K562 (cell line): ENCODE data around the gene WASF2. TPM values are rescaled to one million over a fixed set of nuclear protein-coding genes. Genes with fewer than 3 reads are reported as not detected.

Experiments used
- ATAC-seq: fragments of 200-7000 bp; cut with Tn5 transposase; 3 replicates; pipeline ENCODE4 v1.9.1; 2020; ENCODE audit warnings: moderate library complexity
- BruUV-seq: library from RNA; stranded (reverse); fragments of 400-500 nt; replicated peaks from 2 replicates; lab custom pipeline; 2021; lab: Mats Ljungman, UMichigan
- CTCF ChIA-PET: fragments of 300-600 bp; formaldehyde crosslinking; extraction: SDS; loops from one replicate; lab custom pipeline; 2021; ENCODE audit warnings: low intra/inter-chr PET ratio; lab: Yijun Ruan, JAX
- POLR2A ChIA-PET: fragments of 300-600, 350-650 bp; sonication (Branson Sonifier 250); formaldehyde crosslinking; extraction: SDS; loops from one replicate; lab custom pipeline; 2021; ENCODE audit warnings: antibody characterized with exemption, inconsistent platforms; lab: Yijun Ruan, JAX
- DNase-seq, 4 experiments: peaks; one replicate each; pipeline versions ENCODE4 v3.0.0 to v3.0.0-alpha.2; 2011 to 2018; ENCODE audit warnings: low spot score in 3 of 4, mixed read lengths in 3 of 4; ENCODE audit errors: extremely low read depth in 1 of 4
- FAIRE-seq: peaks from 2 replicates; lab custom pipeline; 2011; peaks lifted over from hg19 to GRCh38; lab: Jason Lieb, UNC
- H2AFZ ChIP-seq: 2 replicates; pipeline ENCODE4 v1.6.0; 2011; ENCODE audit warnings: low read depth, low read length, control low read depth, inconsistent platforms
- H3K27ac ChIP-seq: fragments of 200-600 bp; 3 replicates; pipeline ENCODE4 v1.8.0; 2011; ENCODE audit warnings: low read depth, mild to moderate bottlenecking, control low read depth, inconsistent platforms, low read length, moderate library complexity, mixed read lengths; ENCODE audit errors: extremely low read depth
- H3K27me3 ChIP-seq, 2 experiments: fragments of 300-600 bp in 1 of 2; 2 replicates in 1 of 2; 3 replicates in 1 of 2; pipeline versions ENCODE4 v1.6.0 to v1.8.0; 2011; ENCODE audit warnings: inconsistent platforms in 2 of 2, low read length in 2 of 2, mild to moderate bottlenecking in 1 of 2, mixed read lengths in 1 of 2, moderate library complexity in 1 of 2; ENCODE audit not compliant: control insufficient read depth in 2 of 2, insufficient read depth in 2 of 2
- H3K36me3 ChIP-seq: fragments of 300-600 bp; 3 replicates; pipeline ENCODE4 v1.8.0; 2011; ENCODE audit warnings: mild to moderate bottlenecking, low read length, inconsistent platforms; ENCODE audit not compliant: control insufficient read depth, insufficient read depth
- H3K4me1 ChIP-seq, 2 experiments: fragments of 200-600 bp in 1 of 2; replicated peaks in 1 of 2; 2 replicates in 1 of 2; 3 replicates in 1 of 2; pipeline versions ENCODE4 v1.5.1 to v1.8.0; 2011; ENCODE audit warnings: inconsistent platforms in 2 of 2, low read length in 2 of 2, mild to moderate bottlenecking in 1 of 2, mixed read lengths in 1 of 2, moderate library complexity in 1 of 2; ENCODE audit not compliant: control insufficient read depth in 2 of 2, insufficient read depth in 2 of 2
- H3K4me2 ChIP-seq: 2 replicates; pipeline ENCODE4 v1.6.1; 2011; ENCODE audit warnings: low read length, control low read depth, inconsistent platforms, mixed read lengths; ENCODE audit not compliant: insufficient read depth
- H3K4me3 ChIP-seq: fragments of 200-600 bp; sonication (generic), shearing (Covaris generic); 2 replicates; pipeline ENCODE4 v1.5.1; 2016; ENCODE audit warnings: control low read depth, inconsistent platforms
- H3K79me2 ChIP-seq: fragments of 200-600 bp; 3 replicates; pipeline ENCODE4 v1.8.0; 2011; ENCODE audit warnings: low read length, inconsistent platforms; ENCODE audit not compliant: control insufficient read depth, insufficient read depth
- H3K9ac ChIP-seq, 2 experiments: 2 replicates each; pipeline versions ENCODE4 v1.6.0 to v1.6.1; 2011; ENCODE audit warnings: low read depth in 2 of 2, low read length in 2 of 2, control low read depth in 1 of 2, inconsistent platforms in 1 of 2, mild to moderate bottlenecking in 1 of 2, mixed read lengths in 1 of 2; ENCODE audit not compliant: insufficient read depth in 1 of 2
- H3K9me1 ChIP-seq: one replicate; pipeline ENCODE4 v1.6.0; 2011; ENCODE audit warnings: inconsistent platforms, mild to moderate bottlenecking, low read length, moderate library complexity; ENCODE audit not compliant: control insufficient read depth, insufficient read depth
- H3K9me3 ChIP-seq: replicated peaks from 2 replicates; pipeline ENCODE4 v1.5.1; 2011; ENCODE audit warnings: low read depth, low read length, inconsistent platforms; ENCODE audit not compliant: control insufficient read depth, insufficient read depth
- H4K20me1 ChIP-seq: replicated peaks from 2 replicates; pipeline ENCODE4 v1.6.1; 2011; ENCODE audit warnings: low read length, inconsistent platforms, mixed read lengths; ENCODE audit not compliant: control insufficient read depth, insufficient read depth
- ARID2 ChIP-seq: fragments of 450-650 bp; IDR thresholded peaks from 2 replicates; pipeline ENCODE4 v1.6.1; 2017; ENCODE audit warnings: antibody characterized with exemption, mild to moderate bottlenecking
- CAMTA2 ChIP-seq: fragments of 250-450 bp; sonication (Bioruptor Pico); conservative IDR thresholded peaks from 2 replicates; pipeline ENCODE4 v1.5.1; 2022
- CBX3 ChIP-seq, 2 experiments: IDR thresholded peaks; 1 replicate in 1 of 2; 2 replicates in 1 of 2; pipeline ENCODE4 v1.6.1; 2012; ENCODE audit warnings: inconsistent platforms in 2 of 2, low read length in 2 of 2, borderline replicate concordance in 1 of 2, control low read depth in 1 of 2
- CHD2 ChIP-seq: IDR thresholded peaks from 2 replicates; pipeline ENCODE4 v1.6.1; 2011; ENCODE audit warnings: low read depth, low read length
- CTBP1 ChIP-seq: fragments of 450-650 bp; IDR thresholded peaks from 2 replicates; pipeline ENCODE4 v1.6.1; 2016; ENCODE audit warnings: borderline replicate concordance
- ETV6 ChIP-seq, 3 experiments: fragments of 150-350 bp in 1 of 3; sonication (generic) in 1 of 3; formaldehyde crosslinking in 1 of 3; IDR thresholded peaks; 2 replicates each; pipeline versions ENCODE4 v1.6.1 to v1.8.0; 2014 to 2022; ENCODE audit warnings: borderline replicate concordance in 2 of 3, low read depth in 2 of 3, antibody characterized with exemption in 1 of 3, low read length in 1 of 3, mild to moderate bottlenecking in 1 of 3, missing genetic modification reagents in 1 of 3
- GABPB1 ChIP-seq: sonication (generic); formaldehyde crosslinking; IDR thresholded peaks from 2 replicates; pipeline ENCODE4 v1.8.0; 2022; ENCODE audit warnings: mild to moderate bottlenecking, missing genetic modification reagents
- IFI16 ChIP-seq: fragments of 250-450 bp; sonication (Bioruptor Pico); IDR thresholded peaks from 2 replicates; pipeline ENCODE4 v2.1.2; 2022; ENCODE audit warnings: mild to moderate bottlenecking, inconsistent platforms
- IRF9 ChIP-seq: fragments of 450-650 bp; IDR thresholded peaks from 2 replicates; pipeline ENCODE4 v1.6.1; 2016; ENCODE audit warnings: missing biosample characterization, missing genetic modification characterization
- MECOM ChIP-seq: fragments of 250-450 bp; sonication (Bioruptor Pico); IDR thresholded peaks from 2 replicates; pipeline ENCODE4 v1.8.0; 2022; ENCODE audit warnings: inconsistent platforms
- MED1 ChIP-seq: sonication (generic); formaldehyde crosslinking; IDR thresholded peaks from 2 replicates; pipeline ENCODE4 v1.8.1; 2023; ENCODE audit warnings: missing genetic modification reagents, borderline replicate concordance
- MTF1 ChIP-seq: fragments of 250-450 bp; sonication (Bioruptor Pico); IDR thresholded peaks from 2 replicates; pipeline ENCODE4 v1.9.0; 2021; ENCODE audit warnings: moderate library complexity, mild to moderate bottlenecking, inconsistent platforms, borderline replicate concordance
- MXI1 ChIP-seq: IDR thresholded peaks from 2 replicates; pipeline ENCODE4 v1.6.1; 2011; ENCODE audit warnings: low read depth, mild to moderate bottlenecking, improper control_type of control experiment, low read length
- RFX7 ChIP-seq: fragments of 250-450 bp; sonication (Bioruptor Pico); IDR thresholded peaks from 2 replicates; pipeline ENCODE4 v1.5.1; 2021; ENCODE audit warnings: mild to moderate bottlenecking
- SETDB1 ChIP-seq: IDR thresholded peaks from one replicate; pipeline ENCODE4 v1.6.1; 2012; ENCODE audit warnings: low read length, control low read depth, inconsistent platforms
- SLC30A9 ChIP-seq: fragments of 250-450 bp; sonication (Bioruptor Pico); IDR thresholded peaks from 2 replicates; pipeline ENCODE4 v1.8.0; 2022; ENCODE audit warnings: mild to moderate bottlenecking, moderate library complexity
- SMARCA4 ChIP-seq: fragments of 450-650 bp; IDR thresholded peaks from 2 replicates; pipeline ENCODE4 v1.6.1; 2016
- SMC3 ChIP-seq: conservative IDR thresholded peaks from 2 replicates; pipeline ENCODE4 v1.6.1; 2011; ENCODE audit warnings: low read depth, low read length, improper control_type of control experiment; ENCODE audit not compliant: insufficient read depth
- SNIP1 ChIP-seq: fragments of 450-650 bp; IDR thresholded peaks from 2 replicates; pipeline ENCODE4 v1.7.1; 2017; ENCODE audit warnings: low read depth, mild to moderate bottlenecking
- SOX6 ChIP-seq: fragments of 450-650 bp; IDR thresholded peaks from 2 replicates; pipeline ENCODE4 v1.6.1; 2014; ENCODE audit warnings: mild to moderate bottlenecking
- TBP ChIP-seq: optimal IDR thresholded peaks from 2 replicates; pipeline ENCODE3; 2011; ENCODE audit warnings: low read depth, low read length, improper control_type of control experiment
- ZNF263 ChIP-seq: sonication (generic); formaldehyde crosslinking; IDR thresholded peaks from 2 replicates; pipeline ENCODE4 v1.8.0; 2022; ENCODE audit warnings: mild to moderate bottlenecking, missing genetic modification reagents, borderline replicate concordance
- ZNF316 ChIP-seq: fragments of 450-650 bp; IDR thresholded peaks from 2 replicates; pipeline ENCODE4 v1.6.1; 2016
- ZNF444 ChIP-seq: fragments of 250-450 bp; sonication (Bioruptor Pico); IDR thresholded peaks from 2 replicates; pipeline ENCODE4 v1.4.0; 2020; ENCODE audit warnings: mild to moderate bottlenecking, moderate library complexity
- WGBS: fragments of 100-300 bp; shearing (Covaris generic); methylation state at CpG from one replicate; pipeline ENCODE4 v1.1.6; 2016; ENCODE audit warnings: low coverage, mixed read lengths; ENCODE audit not compliant: insufficient coverage; ENCODE audit errors: missing lambda C conversion rate; 5-methylcytosine and 5-hydroxymethylcytosine counted together
- in situ Hi-C: fragments of 300-500 bp; cut with MboI; formaldehyde crosslinking; loops from 4 replicates; pipeline ENCODE4 v1.15.0; 2018; ENCODE audit warnings: inconsistent platforms, mixed read lengths
- intact Hi-C: fragments of 100-400 bp; cut with micrococcal nuclease; formaldehyde crosslinking; loops from 2 replicates; pipeline ENCODE4 v1.14.2; 2022
- polyA plus RNA-seq, 8 experiments: library from polyadenylated mRNA; depleted of rRNA in 4 of 8; stranded (reverse) in 5 of 8; unstranded in 3 of 8; fragments of >200 nt; fragmentation: Nextera tagmentation in 2 of 8; fragmentation: Illumina TruSeq in 1 of 8; extraction: Ambion mirVana in 2 of 8; extraction: Trizol in 1 of 8; gene quantifications; 2 replicates each; pipeline versions ENCODE4 v1.2.1 to v1.2.3, GENCODE V29; 2011 to 2014; ENCODE audit warnings: inconsistent platforms in 1 of 8, missing spikeins in 1 of 8
- total RNA-seq, 7 experiments: library from RNA; depleted of rRNA in 6 of 7; stranded (reverse); fragments of >200 nt in 6 of 7; fragmentation: Illumina TruSeq in 2 of 7; extraction: Trizol in 2 of 7; gene quantifications; 2 replicates each; pipeline versions ENCODE4 v1.2.1 to v1.2.3, GENCODE V29; 2011 to 2021; ENCODE audit warnings: low replicate concordance in 1 of 7

Gene WASF2
- total and polyA plus RNA-seq, 9 of the 15 experiments (the other 6 are each of a cell fraction or from before 2014, with no cell fraction given), result 8.2 to 163 (median 31.2) TPM

GRCh38 chr1:27380766-27381733 lies 108.9 kb downstream of the WASF2 start (continued):
- TF ChIP-seq GABPB1 (no peak), MTF1 (CRISPR knock-in tag) (no peak), SOX6 (no peak), MXI1 (no peak), ARID2 (no peak), ZNF263 (CRISPR knock-in tag) (peak; percentile 65; the same call in 1 of the 2 replicates), ZNF444 (CRISPR knock-in tag) (no peak), SNIP1 (no peak), CHD2 (no peak), ZNF316 (no peak), SLC30A9 (CRISPR knock-in tag) (no peak)

- H3K27me3 ChIP-seq, result no peaks in the 10 kb centered on the region
- H3K36me3 ChIP-seq, result no peaks in the 10 kb centered on the region
- intact Hi-C loops, result no loop called here
- peak overlapping the region; percentile 3; the same call in 1 of the 2 replicates for H2AFZ ChIP-seq
- TF ChIP-seq TBP, result no peak
- TF ChIP-seq IFI16 (CRISPR knock-in tag), result no peak
- no peak for TF ChIP-seq CTBP1
- no peak for TF ChIP-seq SETDB1
- no peak for TF ChIP-seq MED1
- no peak for TF ChIP-seq ETV6 (IDR thresholded peaks at IDR 0.05; ENCODE audit: borderline replicate concordance in 1 of 2, low read depth in 2 of 2, low read length in 1 of 2)
- TF ChIP-seq ETV6 (CRISPR knock-in tag; IDR thresholded peaks at IDR 0.05; ENCODE audit: borderline replicate concordance), result no peak
- TF ChIP-seq CBX3 (IDR thresholded peaks at IDR 0.05; ENCODE audit: borderline replicate concordance in 1 of 2, low read length in 2 of 2), result no peak
- TF ChIP-seq MECOM (CRISPR knock-in tag), result no peak
- no peak for TF ChIP-seq IRF9 (tag)
- TF ChIP-seq CAMTA2, result no peak
- TF ChIP-seq RFX7 (CRISPR knock-in tag), result no peak
- no peak for TF ChIP-seq SMC3
- no peak for TF ChIP-seq SMARCA4
- in situ Hi-C loops, result no loop called here
- no peak overlapping the region for H3K4me3 ChIP-seq
- H3K4me1 ChIP-seq, result peaks cover 9 to 42% of the 10 kb centered on the region in 2 experiments
- FAIRE-seq, result peak; percentile 35
- ChIA-PET CTCF (no interaction called here), POLR2A (no interaction called here)
- no peak overlapping the region for H3K4me2 ChIP-seq
- no peak for ATAC-seq
- no peaks in the 10 kb centered on the region; the same call in 1 of the 2 replicates for H4K20me1 ChIP-seq
- BruUV-seq, result no TSS peak
- H3K27ac ChIP-seq, result no peak overlapping the region
- no peaks in the 10 kb centered on the region for H3K79me2 ChIP-seq
- H3K9ac ChIP-seq, result peak overlapping the region in 1 of 2 experiments; percentile 82; a peak in 2 of 4 replicates
- H3K9me3 ChIP-seq, result no peaks in the 10 kb centered on the region
- DNase-seq, result no peak
- WGBS, result 62% methylated on average over 4 of the region's 4 CpGs
- no peaks in the 10 kb centered on the region for H3K9me1 ChIP-seq
Measured at GRCh38 chr1:27380224-27380623, 109.7 kb downstream of the WASF2 start.
